ENCODE results near the gene NCKAP5. TPM values are rescaled to one million over a fixed set of nuclear protein-coding genes. Genes with fewer than 3 reads are reported as not detected.
A peak's percentile ranks its signal among the peaks of the same experiment; 100 is the strongest.

NCKAP5 gene
- total RNA-seq, 1 experiment from 2014 or later = not detected

- H3K27me3 ChIP-seq = no peaks in the 10 kb centered on the region
- no peaks in the 10 kb centered on the region for H3K4me1 ChIP-seq
- H3K27ac ChIP-seq = no peak overlapping the region
- H3K4me3 ChIP-seq = no peak overlapping the region
- no peaks in the 10 kb centered on the region for H3K9me3 ChIP-seq (replicated peaks)
- no peaks in the 10 kb centered on the region for H3K36me3 ChIP-seq
- DNase-seq = no peak
These were observed 197.0 kb downstream of the NCKAP5 start for GRCh38 chr2:133371286-133371685.

- no peaks in the 10 kb centered on the region for H3K4me1 ChIP-seq
- H3K9me3 ChIP-seq (replicated peaks) = no peaks in the 10 kb centered on the region
- H3K27me3 ChIP-seq = no peaks in the 10 kb centered on the region
- H3K4me3 ChIP-seq = no peak overlapping the region
- H3K36me3 ChIP-seq = no peaks in the 10 kb centered on the region
- H3K27ac ChIP-seq = no peak overlapping the region
- no peak for DNase-seq
These were observed 198.2 kb downstream of the NCKAP5 start for GRCh38 chr2:133369901-133370658.

- Histone ChIP-seq H3K4me1 (no peaks in the 10 kb centered on the region), H3K27ac (no peak overlapping the region), H3K9me3 (replicated peaks) (no peaks in the 10 kb centered on the region), H3K27me3 (no peaks in the 10 kb centered on the region), H3K36me3 (no peaks in the 10 kb centered on the region), H3K4me3 (no peak overlapping the region)
- no peak for DNase-seq
These were observed 203.1 kb downstream of the NCKAP5 start for GRCh38 chr2:133365117-133365516.

GRCh38 chr2:133364636-133365035, 203.6 kb downstream of the NCKAP5 start:
- H3K4me3 ChIP-seq = no peak overlapping the region
- no peaks in the 10 kb centered on the region for H3K4me1 ChIP-seq
- no peaks in the 10 kb centered on the region for H3K27me3 ChIP-seq
- H3K27ac ChIP-seq = no peak overlapping the region
- no peaks in the 10 kb centered on the region for H3K9me3 ChIP-seq (replicated peaks)
- H3K36me3 ChIP-seq = no peaks in the 10 kb centered on the region
- no peak for DNase-seq

DNA sequence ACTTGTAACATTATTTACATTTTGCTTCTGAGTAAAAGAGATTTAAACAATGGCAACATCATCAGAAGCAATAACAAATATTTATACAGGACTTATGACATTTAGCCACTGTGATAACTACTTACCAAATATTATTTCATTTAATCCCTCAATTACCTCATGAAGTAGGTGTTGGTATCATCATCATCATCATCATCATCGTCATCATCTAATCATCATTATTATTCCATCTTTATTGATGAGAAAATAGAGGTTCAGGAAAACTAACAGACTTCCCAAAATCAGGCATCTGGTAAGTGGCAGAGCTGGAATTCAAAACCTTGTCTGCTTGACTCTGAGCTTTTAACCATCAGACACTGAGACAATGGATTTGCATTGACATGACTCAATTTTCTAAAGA, 204.4 kb downstream of the NCKAP5 start:
- Histone ChIP-seq H3K36me3 (no peaks in the 10 kb centered on the region), H3K4me1 (no peaks in the 10 kb centered on the region), H3K27me3 (no peaks in the 10 kb centered on the region), H3K9me3 (replicated peaks) (no peaks in the 10 kb centered on the region), H3K27ac (no peak overlapping the region), H3K4me3 (no peak overlapping the region)
- no peak for DNase-seq

GRCh38 chr2:133362061-133362476, 206.2 kb downstream of the NCKAP5 start:
- peak in 1 of 2 experiments; percentile 10 for DNase-seq
- Histone ChIP-seq H3K4me3 (no peak overlapping the region), H3K27ac (no peak overlapping the region), H3K36me3 (no peaks in the 10 kb centered on the region), H3K27me3 (no peaks in the 10 kb centered on the region), H3K4me1 (no peaks in the 10 kb centered on the region), H3K9me3 (replicated peaks) (no peaks in the 10 kb centered on the region)

GRCh38 chr2:133360882-133361281, 207.4 kb downstream of the NCKAP5 start:
- Histone ChIP-seq H3K4me3 (no peak overlapping the region), H3K27ac (no peak overlapping the region), H3K4me1 (no peaks in the 10 kb centered on the region), H3K9me3 (replicated peaks) (no peaks in the 10 kb centered on the region), H3K36me3 (no peaks in the 10 kb centered on the region), H3K27me3 (no peaks in the 10 kb centered on the region)
- DNase-seq = no peak

GRCh38 chr2:133360190-133360589, 208.1 kb downstream of the NCKAP5 start:
- Histone ChIP-seq H3K27me3 (no peaks in the 10 kb centered on the region), H3K4me3 (no peak overlapping the region)
- no peak for DNase-seq

GRCh38 chr2:133352719-133353118, 215.5 kb downstream of the NCKAP5 start:
- no peaks in the 10 kb centered on the region for H3K27me3 ChIP-seq
- no peak overlapping the region for H3K27ac ChIP-seq
- H3K36me3 ChIP-seq = no peaks in the 10 kb centered on the region
- H3K9me3 ChIP-seq (replicated peaks) = no peaks in the 10 kb centered on the region
- no peaks in the 10 kb centered on the region for H3K4me1 ChIP-seq
- DNase-seq = no peak
- no peak overlapping the region for H3K4me3 ChIP-seq

More at GRCh38 chr2:133360190-133360589, 208.1 kb downstream of the NCKAP5 start:
- Histone ChIP-seq H3K4me1 (no peaks in the 10 kb centered on the region), H3K36me3 (no peaks in the 10 kb centered on the region), H3K9me3 (replicated peaks) (no peaks in the 10 kb centered on the region), H3K27ac (no peak overlapping the region)

DNA sequence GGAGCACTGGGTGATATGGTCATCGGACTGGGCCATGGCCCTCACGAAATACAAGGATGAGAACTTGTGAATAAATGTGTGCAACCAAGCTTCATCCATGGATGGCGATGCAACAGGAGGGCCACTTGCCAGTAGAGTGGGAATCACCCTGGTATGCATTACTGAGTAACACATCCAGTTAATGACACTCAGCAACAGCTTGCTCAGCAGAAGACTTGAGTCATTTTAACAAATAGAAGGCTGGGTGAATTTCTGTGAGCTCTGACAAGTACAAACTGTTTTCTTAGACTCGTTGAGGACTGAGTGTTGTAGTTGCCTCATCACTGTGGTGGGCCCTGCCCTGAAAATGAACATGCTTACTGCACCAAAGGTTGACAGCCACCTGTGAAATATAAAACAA, 221.6 kb downstream of the NCKAP5 start:
- no peaks in the 10 kb centered on the region for H3K4me1 ChIP-seq
- no peaks in the 10 kb centered on the region for H3K9me3 ChIP-seq (replicated peaks)
- H3K27me3 ChIP-seq = no peaks in the 10 kb centered on the region
- H3K27ac ChIP-seq = no peak overlapping the region
- H3K4me3 ChIP-seq = no peak overlapping the region
- no peaks in the 10 kb centered on the region for H3K36me3 ChIP-seq
- DNase-seq = no peak

DNA sequence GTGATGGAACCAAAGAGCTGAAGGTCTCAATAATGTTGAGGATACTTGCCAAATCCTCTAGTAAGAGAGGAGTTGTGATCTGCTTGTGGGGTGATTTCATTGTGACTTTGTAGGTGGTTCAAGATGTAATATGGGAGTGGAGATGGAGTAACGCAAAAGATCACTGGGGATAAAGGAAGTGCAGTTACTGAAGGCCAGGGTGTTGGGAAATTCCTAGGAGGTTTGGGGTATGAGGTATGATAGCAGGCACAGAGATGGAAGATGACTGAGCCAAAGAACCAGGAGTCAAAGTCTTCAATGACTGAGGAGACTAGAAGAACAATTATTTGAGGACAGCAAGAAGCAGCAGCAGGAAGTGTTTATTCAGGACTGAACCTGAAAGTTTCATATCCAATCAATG, 222.6 kb downstream of the NCKAP5 start:
- Histone ChIP-seq H3K27ac (no peak overlapping the region), H3K36me3 (no peaks in the 10 kb centered on the region), H3K27me3 (no peaks in the 10 kb centered on the region), H3K4me1 (no peaks in the 10 kb centered on the region), H3K4me3 (no peak overlapping the region), H3K9me3 (replicated peaks) (no peaks in the 10 kb centered on the region)
- no peak for DNase-seq

DNA sequence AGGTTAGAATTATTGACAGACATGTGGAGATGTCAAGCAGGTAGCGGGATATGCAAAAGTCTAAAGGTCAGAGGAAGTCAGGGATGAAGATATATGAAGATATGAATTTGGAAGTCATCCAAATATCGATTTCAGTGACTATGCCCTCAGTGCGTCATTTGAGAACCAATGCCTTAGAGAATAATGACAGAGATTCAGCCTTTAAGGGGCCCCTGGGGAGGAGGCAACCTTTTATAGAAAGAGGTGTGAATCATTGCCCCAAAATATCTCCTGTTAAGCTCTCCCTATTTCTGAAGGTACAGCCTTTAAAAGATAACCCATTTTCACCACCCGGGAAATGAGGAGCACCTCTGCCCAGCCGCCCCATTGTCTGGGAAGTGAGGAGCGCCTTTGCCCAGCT, 223.4 kb downstream of the NCKAP5 start:
- Histone ChIP-seq H3K27me3 (no peaks in the 10 kb centered on the region), H3K4me3 (no peak overlapping the region), H3K36me3 (no peaks in the 10 kb centered on the region), H3K4me1 (no peaks in the 10 kb centered on the region), H3K9me3 (replicated peaks) (no peaks in the 10 kb centered on the region), H3K27ac (no peak overlapping the region)
- no peak for DNase-seq

DNA sequence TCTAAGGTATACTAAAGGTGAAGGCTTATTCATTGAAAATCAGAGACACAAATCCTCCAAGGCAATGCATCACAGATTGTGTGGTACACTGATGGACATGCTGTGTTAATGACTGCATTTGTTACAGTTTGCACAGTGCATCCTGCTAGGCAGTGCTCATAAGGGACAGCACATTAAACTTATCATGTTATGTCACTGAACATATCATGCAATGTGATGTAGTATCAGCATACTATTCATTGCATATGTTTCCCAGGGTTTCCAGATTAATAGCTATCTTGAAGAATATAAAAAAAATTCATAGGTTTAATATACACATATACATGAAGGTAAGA, 225.3 kb downstream of the NCKAP5 start:
- no peak for DNase-seq
- H3K27me3 ChIP-seq = no peaks in the 10 kb centered on the region
- H3K27ac ChIP-seq = no peak overlapping the region
- H3K9me3 ChIP-seq (replicated peaks) = no peaks in the 10 kb centered on the region
- no peaks in the 10 kb centered on the region for H3K4me1 ChIP-seq
- H3K4me3 ChIP-seq = no peak overlapping the region
- H3K36me3 ChIP-seq = no peaks in the 10 kb centered on the region

GRCh38 chr2:133342286-133343017, 225.8 kb downstream of the NCKAP5 start:
- no peak overlapping the region for H3K4me3 ChIP-seq
- DNase-seq = no peak
- H3K27ac ChIP-seq = no peak overlapping the region
- no peaks in the 10 kb centered on the region for H3K9me3 ChIP-seq (replicated peaks)
- no peaks in the 10 kb centered on the region for H3K36me3 ChIP-seq
- no peaks in the 10 kb centered on the region for H3K4me1 ChIP-seq
- H3K27me3 ChIP-seq = no peaks in the 10 kb centered on the region

- Histone ChIP-seq H3K4me3 (no peak overlapping the region), H3K27me3 (no peaks in the 10 kb centered on the region), H3K9me3 (replicated peaks) (no peaks in the 10 kb centered on the region), H3K27ac (no peak overlapping the region), H3K4me1 (no peaks in the 10 kb centered on the region), H3K36me3 (no peaks in the 10 kb centered on the region)
- no peak for DNase-seq
These were observed 226.7 kb downstream of the NCKAP5 start for GRCh38 chr2:133341575-133341974.

- Histone ChIP-seq H3K4me1 (no peaks in the 10 kb centered on the region), H3K4me3 (no peak overlapping the region), H3K9me3 (replicated peaks) (no peaks in the 10 kb centered on the region), H3K36me3 (no peaks in the 10 kb centered on the region), H3K27ac (no peak overlapping the region), H3K27me3 (no peaks in the 10 kb centered on the region)
- no peak for DNase-seq
These were observed 230.0 kb downstream of the NCKAP5 start for GRCh38 chr2:133338224-133338623.

Measured in SJCRH30 (cell line).